B cell (primary cell): ENCODE results near the gene CXCL5. TPM values are rescaled to one million over a fixed set of nuclear protein-coding genes. Genes with fewer than 3 reads are reported as not detected.

ENCODE experiments used
- ATAC-seq: fragments of 200-7000 bp; cut with Tn5 transposase; one replicate; pipeline ENCODE4 v1.10.0; 2021; ENCODE audit warnings: low read depth, mild to moderate bottlenecking, moderate number of reproducible peaks, moderate library complexity
- CTCF ChIA-PET: fragments of 350-600 bp; sonication (Branson Sonifier 250); formaldehyde crosslinking; loops from one replicate; lab custom pipeline; 2021; ENCODE audit warnings: antibody characterized with exemption, inconsistent platforms; lab: Charles Lee
- POLR2A ChIA-PET: fragments of 350-600 bp; sonication (Branson Sonifier 250); formaldehyde crosslinking; loops from one replicate; lab custom pipeline; 2021; ENCODE audit warnings: antibody characterized with exemption; lab: Charles Lee
- DNase-seq: peaks from one replicate; pipeline ENCODE4 v3.0.0; 2013
- H2AFZ ChIP-seq: 2 replicates; pipeline ENCODE4 v1.6.1; 2012; ENCODE audit warnings: mild to moderate bottlenecking, low read depth, low read length; ENCODE audit not compliant: insufficient read depth, poor library complexity, severe bottlenecking
- H3K27ac ChIP-seq, 2 donors: 1 replicate in 1 of 2; 2 replicates in 1 of 2; pipeline ENCODE4 v1.5.1; 2012 to 2013; ENCODE audit warnings: low read length in 2 of 2, mild to moderate bottlenecking in 2 of 2, moderate library complexity in 1 of 2
- H3K27me3 ChIP-seq, 4 experiments: fragments of 200-600 bp in 1 of 4; sonication (generic) in 1 of 4; replicated peaks in 1 of 4; 1 replicate in 2 of 4; 2 replicates in 2 of 4; pipeline versions ENCODE4 v1.6.1 to v1.7.0; 2013 to 2016; ENCODE audit warnings: low read length in 3 of 4, mild to moderate bottlenecking in 2 of 4, mixed read lengths in 1 of 4, moderate library complexity in 1 of 4; ENCODE audit not compliant: insufficient read depth in 4 of 4, control insufficient read depth in 3 of 4; ENCODE audit errors: control extremely low read depth in 1 of 4
- H3K36me3 ChIP-seq, 2 experiments: replicated peaks in 1 of 2; 1 replicate in 1 of 2; 2 replicates in 1 of 2; pipeline versions ENCODE4 v1.6.1 to v1.7.1; 2013; ENCODE audit warnings: low read length in 1 of 2; ENCODE audit not compliant: insufficient read depth in 2 of 2, control insufficient read depth in 1 of 2; ENCODE audit errors: control extremely low read depth in 1 of 2, extremely low read depth in 1 of 2
- H3K4me1 ChIP-seq, 2 donors: fragments of 200-600 bp in 1 of 2; sonication (generic) in 1 of 2; 1 replicate in 1 of 2; 2 replicates in 1 of 2; pipeline versions ENCODE4 v1.5.1 to v1.6.1; 2013 to 2017; ENCODE audit warnings: low read length in 2 of 2; ENCODE audit not compliant: control insufficient read depth in 2 of 2, insufficient read depth in 2 of 2
- H3K4me2 ChIP-seq: replicated peaks from 2 replicates; pipeline ENCODE3; 2012; ENCODE audit warnings: mild to moderate bottlenecking, low read depth, low read length; ENCODE audit not compliant: poor library complexity, severe bottlenecking
- H3K4me3 ChIP-seq, 5 experiments: fragments of 200-600 bp in 1 of 5; sonication (generic) in 1 of 5; 1 replicate in 3 of 5; 2 replicates in 2 of 5; pipeline versions ENCODE4 v1.5.1 to v1.7.0; 2011 to 2016; ENCODE audit warnings: low read length in 4 of 5, mild to moderate bottlenecking in 4 of 5, low read depth in 2 of 5, control low read depth in 1 of 5, moderate library complexity in 1 of 5; ENCODE audit not compliant: insufficient read depth in 1 of 5; ENCODE audit errors: control extremely low read depth in 1 of 5, extremely low read depth in 1 of 5
- H3K79me2 ChIP-seq: fragments of 200-600 bp; sonication (generic); one replicate; pipeline ENCODE4 v1.6.0; 2016; ENCODE audit warnings: low read length; ENCODE audit not compliant: control insufficient read depth, insufficient read depth
- H3K9ac ChIP-seq: fragments of 200-600 bp; sonication (generic); 2 replicates; pipeline ENCODE4 v1.6.1; 2017; ENCODE audit warnings: mild to moderate bottlenecking, low read length, moderate library complexity
- H3K9me3 ChIP-seq, 3 donors: one replicate each; pipeline versions ENCODE4 v1.6.1 to v1.7.1; 2013; ENCODE audit warnings: low read length in 2 of 3; ENCODE audit not compliant: control insufficient read depth in 2 of 3, insufficient read depth in 1 of 3; ENCODE audit errors: control extremely low read depth in 1 of 3
- H4K20me1 ChIP-seq: 2 replicates; pipeline ENCODE4 v1.6.0; 2012; ENCODE audit warnings: mild to moderate bottlenecking, low read length; ENCODE audit not compliant: insufficient read depth, control insufficient read depth, poor library complexity, severe bottlenecking
- H3K27ac Mint-ChIP-seq: one replicate; pipeline ENCODE4 v1.8.0; 2021; ENCODE audit warnings: mixed read lengths
- H3K27me3 Mint-ChIP-seq: one replicate; pipeline ENCODE4 v1.8.0; 2021; ENCODE audit warnings: mixed read lengths
- H3K4me1 Mint-ChIP-seq: one replicate; pipeline ENCODE4 v1.8.0; 2021; ENCODE audit warnings: mixed read lengths
- H3K4me3 Mint-ChIP-seq: one replicate; pipeline ENCODE4 v1.8.0; 2021; ENCODE audit warnings: mixed read lengths
- H3K9me3 Mint-ChIP-seq: one replicate; pipeline ENCODE4 v1.8.0; 2022; ENCODE audit warnings: mixed read lengths; ENCODE audit not compliant: insufficient read depth
- EZH2 ChIP-seq: IDR thresholded peaks from 2 replicates; pipeline ENCODE4 v1.6.1; 2012; ENCODE audit warnings: borderline replicate concordance, low read depth, mild to moderate bottlenecking, moderate library complexity, low read length; ENCODE audit not compliant: insufficient read depth, poor library complexity, severe bottlenecking
- WGBS: methylation state at CpG from one replicate; pipeline ENCODE4 v1.1.5; 2013; ENCODE audit warnings: missing lambda C conversion rate; ENCODE audit not compliant: insufficient coverage; 5-methylcytosine and 5-hydroxymethylcytosine counted together
- intact Hi-C: fragments of 100-400 bp; cut with micrococcal nuclease; formaldehyde crosslinking; loops from one replicate; pipeline ENCODE4 v1.10.0; 2022
- polyA plus RNA-seq: library from polyadenylated mRNA; depleted of rRNA; stranded (reverse); fragments of >200 nt; gene quantifications from 2 replicates; pipeline ENCODE4 v1.2.3, GENCODE V29; 2012
- total RNA-seq, 2 donors: library from RNA; stranded (reverse); fragments of 120-200 nt in 1 of 2; gene quantifications; 1 replicate in 1 of 2; 2 replicates in 1 of 2; pipeline versions ENCODE4 v1.2.3 to v1.2.4, GENCODE V29; 2013 to 2022
- TF ChIP-seq, protein P1 (sequence below): fragments of 200-600 bp; IDR thresholded peaks from one replicate; pipeline ENCODE4 v1.8.0; 2022; ENCODE audit warnings: antibody characterized with exemption, mild to moderate bottlenecking

CXCL5 gene
- total and polyA plus RNA-seq, 2 donors (not counting 1 experiment from before 2014, with no cell fraction given), result not detected

DNA sequence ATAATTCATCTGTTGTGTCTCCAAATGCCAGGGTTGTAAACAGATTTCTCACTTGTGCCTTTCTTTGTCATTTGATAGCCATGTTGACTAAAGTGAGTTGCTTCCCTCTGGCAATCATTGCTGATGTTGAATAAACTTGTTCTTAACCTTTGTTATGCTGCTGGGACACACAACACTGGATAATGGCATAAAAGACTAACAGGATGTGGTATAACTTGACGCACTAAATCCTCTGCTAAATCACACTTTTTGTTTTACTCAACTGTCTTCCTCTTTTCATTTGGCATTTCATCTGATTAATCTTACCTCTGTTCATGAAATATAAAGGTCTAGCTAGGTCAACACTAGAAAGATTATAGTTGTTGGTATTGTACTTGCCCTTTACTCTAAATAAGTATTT, 17.6 kb upstream of the CXCL5 start:
- ATAC-seq (no peak), DNase-seq (no peak)
- Mint-ChIP-seq H3K9me3 (no peaks in the 10 kb centered on the region), H3K27ac (no peak overlapping the region), H3K27me3 (peaks cover 2% of the 10 kb centered on the region), H3K4me3 (no peak overlapping the region), H3K4me1 (no peaks in the 10 kb centered on the region)
- Histone ChIP-seq H3K36me3 (no peaks in the 10 kb centered on the region), H3K9me3 (no peaks in the 10 kb centered on the region), H3K79me2 (no peaks in the 10 kb centered on the region), H3K27me3 (no peaks in the 10 kb centered on the region), H2AFZ (no peak overlapping the region), H3K4me2 (no peak overlapping the region), H3K27ac (no peak overlapping the region), H3K4me3 (no peak overlapping the region), H3K4me1 (no peaks in the 10 kb centered on the region), H4K20me1 (no peaks in the 10 kb centered on the region), H3K9ac (no peak overlapping the region)
- POLR2A ChIA-PET, result no interaction called here
- intact Hi-C loops, result no loop called here
- no CpG with 5 or more reads among the region's 1 CpG for WGBS
- no peak for TF ChIP-seq EZH2
- TF ChIP-seq, protein P1, sequence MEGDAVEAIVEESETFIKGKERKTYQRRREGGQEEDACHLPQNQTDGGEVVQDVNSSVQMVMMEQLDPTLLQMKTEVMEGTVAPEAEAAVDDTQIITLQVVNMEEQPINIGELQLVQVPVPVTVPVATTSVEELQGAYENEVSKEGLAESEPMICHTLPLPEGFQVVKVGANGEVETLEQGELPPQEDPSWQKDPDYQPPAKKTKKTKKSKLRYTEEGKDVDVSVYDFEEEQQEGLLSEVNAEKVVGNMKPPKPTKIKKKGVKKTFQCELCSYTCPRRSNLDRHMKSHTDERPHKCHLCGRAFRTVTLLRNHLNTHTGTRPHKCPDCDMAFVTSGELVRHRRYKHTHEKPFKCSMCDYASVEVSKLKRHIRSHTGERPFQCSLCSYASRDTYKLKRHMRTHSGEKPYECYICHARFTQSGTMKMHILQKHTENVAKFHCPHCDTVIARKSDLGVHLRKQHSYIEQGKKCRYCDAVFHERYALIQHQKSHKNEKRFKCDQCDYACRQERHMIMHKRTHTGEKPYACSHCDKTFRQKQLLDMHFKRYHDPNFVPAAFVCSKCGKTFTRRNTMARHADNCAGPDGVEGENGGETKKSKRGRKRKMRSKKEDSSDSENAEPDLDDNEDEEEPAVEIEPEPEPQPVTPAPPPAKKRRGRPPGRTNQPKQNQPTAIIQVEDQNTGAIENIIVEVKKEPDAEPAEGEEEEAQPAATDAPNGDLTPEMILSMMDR, result no peak
- CTCF ChIA-PET, result no interaction called here

- 80% methylated on average over 1 of the region's 3 CpGs for WGBS
- Histone ChIP-seq H3K36me3 (no peaks in the 10 kb centered on the region), H3K4me1 (no peaks in the 10 kb centered on the region), H3K27me3 (no peaks in the 10 kb centered on the region), H3K4me2 (no peak overlapping the region), H3K9ac (no peak overlapping the region), H4K20me1 (no peaks in the 10 kb centered on the region), H3K27ac (no peak overlapping the region), H3K4me3 (no peak overlapping the region), H2AFZ (no peak overlapping the region), H3K9me3 (no peaks in the 10 kb centered on the region), H3K79me2 (no peaks in the 10 kb centered on the region)
- POLR2A ChIA-PET, result no interaction called here
- H3K27me3 Mint-ChIP-seq, result peaks cover 5% of the 10 kb centered on the region
- no peaks in the 10 kb centered on the region for H3K4me1 Mint-ChIP-seq
- intact Hi-C loops, result no loop called here
- no peak overlapping the region for H3K27ac Mint-ChIP-seq
- no peaks in the 10 kb centered on the region for H3K9me3 Mint-ChIP-seq
- TF ChIP-seq EZH2, result no peak
- TF ChIP-seq, protein P1, result no peak
- H3K4me3 Mint-ChIP-seq, result no peak overlapping the region
- DNase-seq, result no peak
- CTCF ChIA-PET, result no interaction called here
- no peak for ATAC-seq
Observed at GRCh38 chr4:74015126-74015780, 16.8 kb upstream of the CXCL5 start.
